H9 (cell line): ENCODE data around the gene RPLP2. TPM values are rescaled to one million over a fixed set of nuclear protein-coding genes. Genes with fewer than 3 reads are reported as not detected.
A peak's percentile ranks its signal among the peaks of the same experiment; 100 is the strongest.

ENCODE experiments used
- DNase-seq: peaks from one replicate; pipeline ENCODE4 v3.0.0-alpha.2; 2017
- H2AFZ ChIP-seq: one replicate; pipeline ENCODE4 v1.6.1; 2013; ENCODE audit warnings: mild to moderate bottlenecking, low read length, control low read depth, moderate library complexity
- H2AK5ac ChIP-seq: 2 replicates; pipeline ENCODE4 v1.6.1; 2013; ENCODE audit warnings: low read length, control low read depth, mixed read lengths; ENCODE audit not compliant: insufficient read length
- H2BK120ac ChIP-seq: one replicate; pipeline ENCODE4 v1.6.1; 2013; ENCODE audit warnings: low read depth, mild to moderate bottlenecking, low read length, control low read depth, inconsistent platforms; ENCODE audit not compliant: poor library complexity, severe bottlenecking
- H2BK12ac ChIP-seq: 2 replicates; pipeline ENCODE4 v1.6.1; 2013; ENCODE audit warnings: low read length, control low read depth, mixed read lengths, low read depth; ENCODE audit not compliant: insufficient read length
- H2BK15ac ChIP-seq: 2 replicates; pipeline ENCODE4 v1.6.1; 2013; ENCODE audit warnings: low read depth, low read length, control low read depth
- H2BK20ac ChIP-seq: one replicate; pipeline ENCODE4 v1.6.1; 2013; ENCODE audit warnings: low read depth, mild to moderate bottlenecking, low read length, control low read depth, inconsistent platforms; ENCODE audit not compliant: poor library complexity, severe bottlenecking
- H2BK5ac ChIP-seq: 2 replicates; pipeline ENCODE4 v1.6.1; 2013; ENCODE audit warnings: low read length, control low read depth, mixed read lengths; ENCODE audit not compliant: insufficient read length
- H3K14ac ChIP-seq: 2 replicates; pipeline ENCODE4 v1.6.1; 2013; ENCODE audit warnings: low read length, control low read depth; ENCODE audit not compliant: insufficient read depth
- H3K18ac ChIP-seq: 2 replicates; pipeline ENCODE4 v1.6.1; 2013; ENCODE audit warnings: low read depth, mild to moderate bottlenecking, mixed read lengths, low read length, control low read depth; ENCODE audit not compliant: insufficient read length
- H3K23ac ChIP-seq: 2 replicates; pipeline ENCODE4 v1.6.1; 2013; ENCODE audit warnings: low read length, control low read depth, mixed read lengths, low read depth; ENCODE audit not compliant: insufficient read length
- H3K23me2 ChIP-seq: 2 replicates; pipeline ENCODE4 v1.6.1; 2013; ENCODE audit warnings: low read depth, mild to moderate bottlenecking, mixed read lengths, low read length, control low read depth; ENCODE audit not compliant: insufficient read length, poor library complexity, severe bottlenecking
- H3K27ac ChIP-seq: 2 replicates; pipeline ENCODE4 v1.5.1; 2013; ENCODE audit warnings: low read length, control low read depth, mixed read lengths, low read depth; ENCODE audit not compliant: insufficient read length
- H3K27me3 ChIP-seq: 2 replicates; pipeline ENCODE4 v1.6.1; 2013; ENCODE audit warnings: low read length, control low read depth, inconsistent platforms; ENCODE audit not compliant: insufficient read depth
- H3K4ac ChIP-seq: 2 replicates; pipeline ENCODE4 v1.6.1; 2013; ENCODE audit warnings: low read depth, mild to moderate bottlenecking, control low read depth, inconsistent platforms, low read length, moderate library complexity
- H3K4me1 ChIP-seq: 2 replicates; pipeline ENCODE4 v1.6.1; 2013; ENCODE audit warnings: low read length, control low read depth, inconsistent platforms; ENCODE audit not compliant: insufficient read depth
- H3K4me2 ChIP-seq: 2 replicates; pipeline ENCODE4 v1.6.1; 2013; ENCODE audit warnings: low read length, control low read depth, mixed read lengths; ENCODE audit not compliant: insufficient read length, insufficient read depth
- H3K56ac ChIP-seq: 2 replicates; pipeline ENCODE4 v1.6.1; 2013; ENCODE audit warnings: low read depth, mild to moderate bottlenecking, mixed read lengths, low read length, control low read depth; ENCODE audit not compliant: insufficient read length
- H3K79me1 ChIP-seq: 2 replicates; pipeline ENCODE4 v1.6.1; 2013; ENCODE audit warnings: low read depth, mild to moderate bottlenecking, moderate library complexity, low read length, control low read depth, inconsistent platforms; ENCODE audit not compliant: insufficient read depth, poor library complexity, severe bottlenecking
- H3K79me2 ChIP-seq: 2 replicates; pipeline ENCODE4 v1.6.1; 2013; ENCODE audit warnings: low read length, control low read depth, inconsistent platforms; ENCODE audit not compliant: insufficient read depth
- H3K9ac ChIP-seq: 2 replicates; pipeline ENCODE4 v1.6.1; 2013; ENCODE audit warnings: low read length, control low read depth, mixed read lengths; ENCODE audit not compliant: insufficient read length; ENCODE audit errors: extremely low read depth
- H3K9me3 ChIP-seq: one replicate; pipeline ENCODE4 v1.6.1; 2013; ENCODE audit warnings: low read depth, low read length, inconsistent platforms; ENCODE audit not compliant: control insufficient read depth
- H3T11ph ChIP-seq: one replicate; pipeline ENCODE4 v1.6.1; 2013; ENCODE audit warnings: mild to moderate bottlenecking, low read length, control low read depth, inconsistent platforms
- H4K20me1 ChIP-seq: one replicate; pipeline ENCODE4 v1.6.1; 2013; ENCODE audit not compliant: control insufficient read depth, insufficient read length, insufficient read depth
- H4K5ac ChIP-seq: 2 replicates; pipeline ENCODE4 v1.6.1; 2013; ENCODE audit warnings: low read depth, mild to moderate bottlenecking, mixed read lengths, low read length, control low read depth; ENCODE audit not compliant: insufficient read length
- H4K8ac ChIP-seq: replicated peaks from 2 replicates; pipeline ENCODE4 v1.6.1; 2013; ENCODE audit warnings: low read length, control low read depth, mixed read lengths, low read depth; ENCODE audit not compliant: insufficient read length
- H4K91ac ChIP-seq: 2 replicates; pipeline ENCODE4 v1.6.1; 2013; ENCODE audit warnings: low read depth, mild to moderate bottlenecking, moderate library complexity, mixed read lengths, low read length, control low read depth; ENCODE audit not compliant: insufficient read length
- H3K27ac Mint-ChIP-seq, 3 experiments: 2 replicates in 2 of 3; 3 replicates in 1 of 3; pipeline ENCODE4 v1.8.0; 2020 to 2021; ENCODE audit warnings: mixed read lengths in 3 of 3, mild to moderate bottlenecking in 1 of 3, moderate library complexity in 1 of 3
- H3K27me3 Mint-ChIP-seq: 2 replicates; pipeline ENCODE4 v1.8.0; 2021; ENCODE audit warnings: low read depth, mild to moderate bottlenecking, moderate library complexity, mixed read lengths
- H3K36me3 Mint-ChIP-seq, 3 experiments: 2 replicates in 2 of 3; 3 replicates in 1 of 3; pipeline ENCODE4 v1.8.0; 2020 to 2021; ENCODE audit warnings: low read depth in 3 of 3, mixed read lengths in 3 of 3; ENCODE audit not compliant: insufficient read depth in 1 of 3
- H3K4me1 Mint-ChIP-seq, 2 experiments: 2 replicates each; pipeline ENCODE4 v1.8.0; 2020; ENCODE audit warnings: mixed read lengths in 2 of 2
- H3K4me3 Mint-ChIP-seq, 2 experiments: 2 replicates in 1 of 2; 3 replicates in 1 of 2; pipeline ENCODE4 v1.8.0; 2020 to 2021; ENCODE audit warnings: mild to moderate bottlenecking in 2 of 2, mixed read lengths in 2 of 2, moderate library complexity in 1 of 2
- H3K9me3 Mint-ChIP-seq, 2 experiments: 2 replicates in 1 of 2; 3 replicates in 1 of 2; pipeline ENCODE4 v1.8.0; 2020; ENCODE audit warnings: mild to moderate bottlenecking in 2 of 2, mixed read lengths in 2 of 2, moderate library complexity in 1 of 2
- CTCF ChIP-seq: fragments of 200-600 bp; sonication (generic); conservative IDR thresholded peaks from 3 replicates; pipeline ENCODE4 v1.8.0; 2021; ENCODE audit warnings: antibody characterized with exemption, mild to moderate bottlenecking
- WGBS: extraction: QIAGEN DNeasy Blood & Tissue Kit; methylation state at CpG from one replicate; pipeline ENCODE4 v1.1.7; 2013; ENCODE audit warnings: missing lambda C conversion rate, low lambda C conversion rate, mixed read lengths; ENCODE audit not compliant: insufficient read length; ENCODE audit errors: extremely low coverage; 5-methylcytosine and 5-hydroxymethylcytosine counted together
- total RNA-seq: library from RNA; stranded (reverse); gene quantifications from 2 replicates; pipeline ENCODE4 v1.2.1, GENCODE V29; 2021

RPLP2 gene
- total RNA-seq, 1 experiment from 2014 or later, result 2,138 TPM

DNA sequence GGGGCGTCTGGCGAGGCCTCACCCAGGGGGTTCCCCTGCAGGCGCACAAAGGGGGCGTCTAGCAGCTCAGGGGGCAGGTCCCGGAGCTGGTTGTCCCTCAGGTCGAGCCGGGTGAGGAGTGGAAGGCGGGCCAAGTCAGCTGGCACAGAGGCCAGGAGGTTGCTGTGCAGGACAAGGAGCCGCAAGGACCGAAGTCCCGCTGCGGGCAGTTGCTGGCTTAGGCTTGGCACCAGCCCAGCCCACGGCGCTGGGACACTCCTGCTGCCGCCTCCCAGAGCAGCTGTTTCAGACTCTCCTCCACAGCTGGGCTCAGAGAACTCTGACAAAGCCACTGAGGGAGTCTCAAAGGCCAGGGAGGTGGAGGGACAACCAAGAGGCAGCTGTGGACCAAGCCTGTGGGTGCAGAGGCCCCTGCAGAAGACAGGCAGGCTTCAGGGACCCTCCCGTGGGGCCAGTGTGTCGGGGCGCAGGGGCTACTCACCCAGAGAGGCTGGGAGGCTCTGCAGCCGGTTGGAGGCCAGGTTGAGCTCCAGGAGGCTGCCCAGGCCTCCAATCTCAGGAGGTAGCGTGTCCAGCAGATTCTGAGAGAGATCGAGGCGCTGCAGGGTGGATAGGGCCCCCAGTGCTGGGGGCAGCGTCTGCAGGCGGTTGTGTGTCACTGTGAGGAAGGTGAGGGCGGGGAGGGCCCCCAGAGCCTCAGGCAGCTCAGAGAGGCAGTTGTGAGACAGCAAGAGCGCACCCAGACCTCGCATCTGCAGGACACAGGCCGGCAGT lies 6.9 kb upstream of the RPLP2 start:
- Histone ChIP-seq H4K5ac (no peak overlapping the region), H3K23me2 (peaks cover 7% of the 10 kb centered on the region)

More for the DNA sequence above, 6.9 kb upstream of the RPLP2 start:
- H4K20me1 ChIP-seq, result no peaks in the 10 kb centered on the region
- H3K18ac ChIP-seq, result no peak overlapping the region
- H3K4me1 Mint-ChIP-seq, result peaks cover 7 to 11% of the 10 kb centered on the region in 2 experiments
- no peaks in the 10 kb centered on the region for H3K27me3 Mint-ChIP-seq
- no peaks in the 10 kb centered on the region for H3K9me3 Mint-ChIP-seq
- no peak overlapping the region for H3K27ac ChIP-seq
- peak overlapping the region in 1 of 3 experiments; percentile 35; a peak in 1 of 7 replicates for H3K27ac Mint-ChIP-seq
- H2AFZ ChIP-seq, result no peak overlapping the region
- no peak overlapping the region for H2BK20ac ChIP-seq
- no peak overlapping the region for H3K14ac ChIP-seq
- H3K36me3 Mint-ChIP-seq, result peaks cover under 1 to 8% (median 8%) of the 10 kb centered on the region in 3 experiments; a peak in 5 of 7 replicates
- H3K9me3 ChIP-seq, result no peaks in the 10 kb centered on the region
- no peak overlapping the region for H3K9ac ChIP-seq
- H2BK5ac ChIP-seq, result no peak overlapping the region
- H4K8ac ChIP-seq, result no peak overlapping the region
- H2BK12ac ChIP-seq, result no peak overlapping the region
- no peak overlapping the region for H2BK15ac ChIP-seq
- no peak overlapping the region for H3K23ac ChIP-seq
- no peak overlapping the region for H2BK120ac ChIP-seq
- H3K56ac ChIP-seq, result no peak overlapping the region
- no peak overlapping the region for H3K4ac ChIP-seq
- no peak overlapping the region for H4K91ac ChIP-seq
- no peak overlapping the region for H3K4me3 Mint-ChIP-seq
- DNase-seq, result no peak
- no peak overlapping the region for H3K4me2 ChIP-seq
- no peak overlapping the region for H2AK5ac ChIP-seq
- H3K27me3 ChIP-seq, result no peaks in the 10 kb centered on the region
- no peak overlapping the region for H3T11ph ChIP-seq
- no peaks in the 10 kb centered on the region for H3K79me1 ChIP-seq
- WGBS, result no CpG with 5 or more reads among the region's 28 CpGs
- no peak for TF ChIP-seq CTCF
- no peaks in the 10 kb centered on the region for H3K4me1 ChIP-seq
- no peaks in the 10 kb centered on the region for H3K79me2 ChIP-seq
